ENCODE measurements around the gene FAS. TPM values are rescaled to one million over a fixed set of nuclear protein-coding genes. Genes with fewer than 3 reads are reported as not detected.
A peak's percentile ranks its signal among the peaks of the same experiment; 100 is the strongest.

Gene FAS
- total RNA-seq, 2 donors from 2014 or later: 41.1 to 43.1 TPM

- H3K9ac ChIP-seq (ENCODE audit: low read depth in 2 of 2, low read length in 2 of 2): no peak overlapping the region
- TF ChIP-seq CTCF (IDR thresholded peaks at IDR 0.05): no peak
- no peaks in the 10 kb centered on the region for H3K27me3 ChIP-seq
- no peak overlapping the region for H3K4me3 ChIP-seq
- H3K4me1 ChIP-seq: no peaks in the 10 kb centered on the region
- DNase-seq: no peak
- intact Hi-C loops (cut with DNase I): no loop called here
- H3K36me3 ChIP-seq: no peaks in the 10 kb centered on the region
- H3K27ac ChIP-seq: no peak overlapping the region
- H3K9me3 ChIP-seq: no peaks in the 10 kb centered on the region
Measured at GRCh38 chr10:88946965-88947590, 43.5 kb upstream of the FAS start.

GRCh38 chr10:88949051-88949450 lies 41.5 kb upstream of the FAS start:
- TF ChIP-seq CTCF (IDR thresholded peaks at IDR 0.05): no peak
- H3K9ac ChIP-seq (ENCODE audit: low read depth in 2 of 2, low read length in 2 of 2): peak overlapping the region in 1 of 2 donors; percentile 2
- H3K27ac ChIP-seq: no peak overlapping the region
- DNase-seq: no peak
- H3K27me3 ChIP-seq: no peaks in the 10 kb centered on the region
- intact Hi-C loops (cut with DNase I): no loop called here
- H3K9me3 ChIP-seq: no peaks in the 10 kb centered on the region
- H3K4me3 ChIP-seq: peak overlapping the region; percentile 6
- no peaks in the 10 kb centered on the region for H3K36me3 ChIP-seq
- H3K4me1 ChIP-seq: no peaks in the 10 kb centered on the region

- no peak for DNase-seq
- intact Hi-C loops (cut with DNase I): no loop called here
- no peaks in the 10 kb centered on the region for H3K27me3 ChIP-seq
- H3K4me1 ChIP-seq: no peaks in the 10 kb centered on the region
- H3K4me3 ChIP-seq: peak overlapping the region; percentile 8
- H3K36me3 ChIP-seq: no peaks in the 10 kb centered on the region
- peak overlapping the region; percentile 39 for H3K27ac ChIP-seq
- no peak for TF ChIP-seq CTCF (IDR thresholded peaks at IDR 0.05)
- H3K9me3 ChIP-seq: no peaks in the 10 kb centered on the region
- no peak overlapping the region for H3K9ac ChIP-seq (ENCODE audit: low read depth in 2 of 2, low read length in 2 of 2)
Measured at GRCh38 chr10:88949912-88950837, 40.4 kb upstream of the FAS start.

- no peaks in the 10 kb centered on the region for H3K9me3 ChIP-seq
- intact Hi-C loops (cut with DNase I): no loop called here
- H3K9ac ChIP-seq (ENCODE audit: low read depth in 2 of 2, low read length in 2 of 2): peak within 1 kb of the TSS; percentile 22 to 39
- H3K27ac ChIP-seq: peak within 1 kb of the TSS; percentile 39
- no peaks in the 10 kb centered on the region for H3K4me1 ChIP-seq
- no peak for TF ChIP-seq CTCF (IDR thresholded peaks at IDR 0.05)
- no peaks in the 10 kb centered on the region for H3K27me3 ChIP-seq
- DNase-seq: peak; percentile 43
- peak within 1 kb of the TSS; percentile 4 for H3K4me3 ChIP-seq
- H3K36me3 ChIP-seq: no peaks in the 10 kb centered on the region
Measured at GRCh38 chr10:88952647-88953111, 37.9 kb upstream of the FAS start, which contains the start of gene ACTA2. ACTA2 (minus strand) TSS chr10:88952773; CDS start chr10:88948930, 3,843 bp downstream.

- TF ChIP-seq CTCF (IDR thresholded peaks at IDR 0.05): no peak
- Histone ChIP-seq H3K9me3 (no peaks in the 10 kb centered on the region), H3K9ac (ENCODE audit: low read depth in 2 of 2, low read length in 2 of 2) (no peak overlapping the region), H3K36me3 (no peaks in the 10 kb centered on the region), H3K4me1 (no peaks in the 10 kb centered on the region), H3K27ac (no peak overlapping the region), H3K27me3 (no peaks in the 10 kb centered on the region), H3K4me3 (no peak overlapping the region)
- no peak for DNase-seq
- intact Hi-C loops (cut with DNase I): no loop called here
Measured at GRCh38 chr10:88953662-88954061, 36.9 kb upstream of the FAS start.

Data from colonic mucosa (tissue), 4 donors.